OCI-LY3 (cell line): ENCODE data around the gene LRP2.

Source experiments
- H2AFZ ChIP-seq: fragments of 200-600, 300-600 bp; shearing (Covaris generic); 2 replicates; pipeline ENCODE4 v1.6.0; 2014; ENCODE audit warnings: antibody characterized with exemption, low read depth, low read length
- H3K27ac ChIP-seq: fragments of 200-600, 300-600 bp; sonication (generic); 2 replicates; pipeline ENCODE4 v1.5.1; 2014; ENCODE audit warnings: mild to moderate bottlenecking, low read length, moderate library complexity, mixed read lengths
- H3K27me3 ChIP-seq: fragments of 200-600, 300-600 bp; sonication (generic); 2 replicates; pipeline ENCODE4 v1.6.1; 2014; ENCODE audit warnings: low read depth, low read length, mixed read lengths
- H3K36me3 ChIP-seq: fragments of 200-600, 300-600 bp; sonication (generic); replicated peaks from 2 replicates; pipeline ENCODE3; 2014; ENCODE audit warnings: low read depth, low read length, mixed read lengths
- H3K4me1 ChIP-seq: fragments of 300-600, 200-600 bp; sonication (generic); 2 replicates; pipeline ENCODE4 v1.6.1; 2014; ENCODE audit warnings: low read length, mixed read lengths
- H3K4me2 ChIP-seq: fragments of 200-600, 300-600 bp; sonication (generic); 2 replicates; pipeline ENCODE4 v1.6.1; 2014; ENCODE audit warnings: low read length, mixed read lengths
- H3K4me3 ChIP-seq: fragments of 300-600, 200-600 bp; sonication (generic); 2 replicates; pipeline ENCODE4 v1.5.1; 2014; ENCODE audit warnings: antibody characterized with exemption, mild to moderate bottlenecking, low read length, moderate library complexity
- H3K79me2 ChIP-seq: fragments of 300-600, 200-600 bp; shearing (Covaris generic); 2 replicates; pipeline ENCODE4 v1.6.1; 2014; ENCODE audit warnings: mild to moderate bottlenecking, low read length, mixed read lengths
- H3K9ac ChIP-seq: fragments of 300-600, 200-600 bp; shearing (Covaris generic); 2 replicates; pipeline ENCODE4 v1.6.0; 2014; ENCODE audit warnings: mild to moderate bottlenecking, low read length, moderate library complexity
- H3K9me3 ChIP-seq: fragments of 200-600, 300-600 bp; shearing (Covaris generic); 2 replicates; pipeline ENCODE4 v1.6.1; 2014; ENCODE audit warnings: low read length, mixed read lengths; ENCODE audit not compliant: insufficient read depth
- H4K20me1 ChIP-seq: fragments of 200-600, 300-600 bp; sonication (generic); 2 replicates; pipeline ENCODE4 v1.6.1; 2016; ENCODE audit warnings: low read length, mixed read lengths; ENCODE audit not compliant: insufficient read depth
- CTCF ChIP-seq: fragments of 200-600, 300-600 bp; sonication (generic); IDR thresholded peaks from 2 replicates; pipeline ENCODE4 v1.5.1; 2014; ENCODE audit warnings: antibody characterized with exemption, low read length, low read depth
- EZH2phosphoT487 ChIP-seq: fragments of 200-600 bp; shearing (Covaris generic); IDR thresholded peaks from 2 replicates; pipeline ENCODE4 v1.6.1; 2018; ENCODE audit warnings: antibody characterized with exemption, mixed run types, low read depth

Gene LRP2

GRCh38 chr2:169172914-169173313 is 189.4 kb downstream of the LRP2 start:
- Histone ChIP-seq H3K27me3 (peaks cover 11% of the 10 kb centered on the region; the same call in 1 of the 2 replicates), H3K4me3 (no peak overlapping the region), H2AFZ (no peak overlapping the region), H4K20me1 (no peaks in the 10 kb centered on the region), H3K4me1 (no peaks in the 10 kb centered on the region), H3K4me2 (no peak overlapping the region), H3K9me3 (no peaks in the 10 kb centered on the region), H3K79me2 (no peaks in the 10 kb centered on the region), H3K27ac (no peak overlapping the region), H3K9ac (no peak overlapping the region), H3K36me3 (no peaks in the 10 kb centered on the region)
- TF ChIP-seq EZH2phosphoT487, result no peak
- TF ChIP-seq CTCF, result no peak

DNA sequence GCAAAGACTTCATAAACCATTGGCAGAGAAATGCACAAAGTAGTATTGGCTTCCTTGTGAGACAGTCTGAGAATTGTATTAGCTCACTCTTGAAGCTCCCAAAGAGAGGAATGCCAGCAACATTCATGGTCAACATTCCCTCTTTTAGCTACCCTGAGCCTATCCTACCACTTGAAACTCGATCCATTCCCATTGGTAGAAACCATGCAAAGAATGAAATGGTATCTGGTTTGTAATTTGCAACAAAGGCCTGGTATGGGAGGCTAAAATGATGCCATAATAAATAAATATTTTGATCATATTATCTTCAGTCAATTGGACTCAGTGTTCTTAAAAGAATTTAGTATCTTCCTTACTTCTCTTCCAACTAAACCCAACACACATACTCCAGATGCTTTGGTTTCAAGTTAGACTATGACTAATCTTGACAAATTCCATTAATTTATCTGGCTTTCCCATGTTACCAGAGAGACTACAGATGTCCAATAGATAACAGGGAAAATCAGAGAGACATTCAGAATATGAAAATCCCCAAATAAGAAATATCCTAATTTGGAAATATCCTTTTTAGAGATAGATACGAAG is 190.1 kb downstream of the LRP2 start:
- Histone ChIP-seq H3K36me3 (no peaks in the 10 kb centered on the region), H3K4me1 (no peaks in the 10 kb centered on the region), H3K79me2 (no peaks in the 10 kb centered on the region), H3K27ac (no peak overlapping the region), H3K9ac (no peak overlapping the region), H3K27me3 (0 out of 2 replicates have a peak, but pooled peaks cover 6% of the 10 kb centered on the region), H2AFZ (no peak overlapping the region), H4K20me1 (no peaks in the 10 kb centered on the region), H3K4me2 (no peak overlapping the region), H3K4me3 (no peak overlapping the region), H3K9me3 (no peaks in the 10 kb centered on the region)
- TF ChIP-seq CTCF (no peak), EZH2phosphoT487 (no peak)

DNA sequence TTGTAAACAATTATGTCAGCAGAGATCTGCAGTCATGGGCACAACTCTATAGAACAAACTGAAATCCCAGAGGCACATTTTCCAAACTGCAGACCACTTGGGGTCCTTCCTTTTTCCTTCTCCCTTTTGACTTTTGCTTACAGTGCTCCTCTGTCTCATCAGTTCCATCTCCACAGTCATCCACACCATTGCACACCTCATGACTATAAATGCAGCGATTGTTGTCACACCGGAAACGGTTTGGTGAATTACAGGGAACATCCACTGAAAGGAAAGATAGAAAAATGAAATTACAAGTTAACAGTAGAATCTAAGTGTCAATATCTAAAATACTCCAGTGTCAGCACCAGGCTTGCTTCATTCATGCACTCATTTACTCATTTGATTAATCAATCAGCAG is 196.5 kb downstream of the LRP2 start:
- Histone ChIP-seq H2AFZ (no peak overlapping the region), H3K27me3 (no peaks in the 10 kb centered on the region), H3K79me2 (no peaks in the 10 kb centered on the region), H3K4me2 (no peak overlapping the region), H3K27ac (no peak overlapping the region), H4K20me1 (no peaks in the 10 kb centered on the region), H3K36me3 (no peaks in the 10 kb centered on the region), H3K9me3 (no peaks in the 10 kb centered on the region), H3K9ac (no peak overlapping the region), H3K4me1 (no peaks in the 10 kb centered on the region), H3K4me3 (no peak overlapping the region)
- TF ChIP-seq CTCF (no peak), EZH2phosphoT487 (no peak)

GRCh38 chr2:169164311-169164710 is 198.0 kb downstream of the LRP2 start:
- no peak overlapping the region for H3K27ac ChIP-seq
- TF ChIP-seq EZH2phosphoT487 (no peak), CTCF (no peak)

More at GRCh38 chr2:169164311-169164710, 198.0 kb downstream of the LRP2 start:
- no peaks in the 10 kb centered on the region for H3K4me1 ChIP-seq
- H3K9me3 ChIP-seq, result no peaks in the 10 kb centered on the region
- no peaks in the 10 kb centered on the region for H3K36me3 ChIP-seq
- H4K20me1 ChIP-seq, result no peaks in the 10 kb centered on the region
- no peak overlapping the region for H2AFZ ChIP-seq
- no peaks in the 10 kb centered on the region for H3K79me2 ChIP-seq
- no peak overlapping the region for H3K9ac ChIP-seq
- no peak overlapping the region for H3K4me2 ChIP-seq
- H3K4me3 ChIP-seq, result no peak overlapping the region
- peaks cover 4% of the 10 kb centered on the region; the same call in 1 of the 2 replicates for H3K27me3 ChIP-seq
